ENCODE measurements around the gene RHBDL1. TPM values are rescaled to one million over a fixed set of nuclear protein-coding genes. Genes with fewer than 3 reads are reported as not detected.

Gene RHBDL1
- total and polyA plus RNA-seq, 10 of the 15 experiments (the other 5 are each of a cell fraction or from before 2014, with no cell fraction given) = 0.04 to 1.3 (median 0.65) TPM; not detected in 5

GRCh38 chr16:662597-662996 lies 12.9 kb upstream of the RHBDL1 start:
- no peaks in the 10 kb centered on the region for H4K20me1 ChIP-seq (ENCODE audit: control insufficient read depth, insufficient read depth)
- TF ChIP-seq SRF (IDR thresholded peaks at IDR 0.05; ENCODE audit: low read depth in 2 of 2, low read length in 2 of 2) (no peak), MTA3 (IDR thresholded peaks at IDR 0.05; ENCODE audit: borderline replicate concordance, low read length) (no peak), EGR1 (IDR thresholded peaks at IDR 0.05; ENCODE audit: borderline replicate concordance in 1 of 2, low read depth in 2 of 2, low read length in 2 of 2) (no peak), BMI1 (IDR thresholded peaks at IDR 0.05; ENCODE audit: borderline replicate concordance) (no peak), BRCA1 (IDR thresholded peaks at IDR 0.05; ENCODE audit: low read depth, low read length) (no peak), YY1 (IDR thresholded peaks at IDR 0.05; ENCODE audit: low read depth, low read length) (no peak), SIN3A (IDR thresholded peaks at IDR 0.05; ENCODE audit: low read depth, low read length) (no peak), RBBP5 (conservative IDR thresholded peaks at IDR 0.05) (no peak), CHD1 (IDR thresholded peaks at IDR 0.05; ENCODE audit: low read depth, low read length) (no peak)
- TF ChIP-seq, protein P1, sequence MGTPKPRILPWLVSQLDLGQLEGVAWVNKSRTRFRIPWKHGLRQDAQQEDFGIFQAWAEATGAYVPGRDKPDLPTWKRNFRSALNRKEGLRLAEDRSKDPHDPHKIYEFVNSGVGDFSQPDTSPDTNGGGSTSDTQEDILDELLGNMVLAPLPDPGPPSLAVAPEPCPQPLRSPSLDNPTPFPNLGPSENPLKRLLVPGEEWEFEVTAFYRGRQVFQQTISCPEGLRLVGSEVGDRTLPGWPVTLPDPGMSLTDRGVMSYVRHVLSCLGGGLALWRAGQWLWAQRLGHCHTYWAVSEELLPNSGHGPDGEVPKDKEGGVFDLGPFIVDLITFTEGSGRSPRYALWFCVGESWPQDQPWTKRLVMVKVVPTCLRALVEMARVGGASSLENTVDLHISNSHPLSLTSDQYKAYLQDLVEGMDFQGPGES (IDR thresholded peaks at IDR 0.05) = no peak
- H3K4me1 ChIP-seq (ENCODE audit: control insufficient read depth, insufficient read depth, low read length) = peaks cover 6% of the 10 kb centered on the region
- ChIA-PET SMC1A (ENCODE audit: uncharacterized antibody, unreplicated experiment) (no interaction called here), RAD21 (ENCODE audit: unreplicated experiment) (no interaction called here), POLR2A (interaction anchor here (1.4 kb wide), 1 partner anchor 19 kb away, joined by 3 read pairs; no protein-coding TSS in a partner anchor), CTCF (interaction anchor here (0.7 to 2.0 kb wide), 2 partner anchors 10 to 14 kb away, joined by 3 to 7 read pairs; no protein-coding TSS in a partner anchor)
- no TSS peak for BruUV-seq (replicated peaks)
- in situ Hi-C loops (cut with MboI) = loop anchor here (10.0 kb wide), 1 partner anchor 268 kb away; the partner anchor contains the start of gene NME4
- no peaks in the 10 kb centered on the region for H3K27me3 ChIP-seq (replicated peaks in 1 of 2; ENCODE audit: control insufficient read depth in 2 of 2, insufficient read depth in 2 of 2, low read length in 1 of 2)
- no peaks in the 10 kb centered on the region for H3K79me2 ChIP-seq (ENCODE audit: control insufficient read depth, insufficient read depth, low read length)
- no peak overlapping the region for H3K4me2 ChIP-seq (ENCODE audit: control insufficient read depth, insufficient read depth)
- no peak overlapping the region for H3K4me3 ChIP-seq
- intact Hi-C loops (cut with micrococcal nuclease; ENCODE audit: unreplicated experiment) = loop anchor here (10.0 kb wide), 1 partner anchor 268 kb away; the partner anchor contains the start of gene NME4
- no peaks in the 10 kb centered on the region; a peak in 2 of 4 replicates for H3K36me3 ChIP-seq (ENCODE audit: control insufficient read depth in 2 of 2, insufficient read depth in 2 of 2, low read length in 1 of 2)
- no peak overlapping the region for H2AFZ ChIP-seq (ENCODE audit: control insufficient read depth, low read depth, low read length)
- FAIRE-seq = no peak
- no peak for DNase-seq (ENCODE audit: low read depth, low spot score)
- no peak for ATAC-seq
- no peak overlapping the region for H3K9ac ChIP-seq (ENCODE audit: control insufficient read depth, insufficient read depth, low read length)
- H3K9me3 ChIP-seq (replicated peaks; ENCODE audit: control insufficient read depth, insufficient read depth, low read length) = no peaks in the 10 kb centered on the region
- no peak overlapping the region for H3K27ac ChIP-seq (ENCODE audit: control insufficient read depth, insufficient read depth)
- WGBS (ENCODE audit: insufficient coverage, insufficient replicate concordance, low lambda C conversion rate, missing lambda C conversion rate) = 90% methylated on average over 20 of the region's 21 CpGs
